Transverse colon (tissue), 3 donors: Measurements from ENCODE around the gene RAB3C.
"Not testable (repeated sequence)": the region's sequence is repeated elsewhere in the genome, so short reads cannot be mapped to it uniquely, and the experiment has no call there.

Source experiments
- CTCF ChIP-seq, 5 experiments: fragments of 200-600 bp in 3 of 5; fragments of 450-650 bp in 2 of 5; sonication (generic) in 3 of 5; IDR thresholded peaks; 1 replicate in 2 of 5; 2 replicates in 3 of 5; pipeline ENCODE4 v1.5.1; 2016 to 2017; ENCODE audit warnings: antibody characterized with exemption in 5 of 5, inconsistent platforms in 3 of 5, mild to moderate bottlenecking in 2 of 5, moderate library complexity in 1 of 5
- EP300 ChIP-seq: sonication (generic); formaldehyde crosslinking; IDR thresholded peaks from one replicate; pipeline ENCODE4 v1.6.1; 2017; ENCODE audit warnings: antibody characterized with exemption, low read depth
- POLR2A ChIP-seq: fragments of 450-650 bp; IDR thresholded peaks from one replicate; pipeline ENCODE4 v1.6.1; 2016; ENCODE audit warnings: antibody characterized with exemption, mild to moderate bottlenecking, moderate library complexity

- TF ChIP-seq CTCF (IDR thresholded peaks at IDR 0.05); POLR2A; EP300: not testable (repeated sequence)
Observed at GRCh38 chr5:58572973-58573372, 9.9 kb upstream of the RAB3C start.
